Stimulated activated CD8-positive, alpha-beta memory T cell treated with anti-CD3 and anti-CD28 coated beads, Interleukin-15, amount 100 ng/mL, for 24 hours (primary cell): ENCODE results near the gene FCMR.

Experiments used
- DNase-seq: peaks from one replicate; pipeline ENCODE4 v3.0.0-alpha.2; 2020; ENCODE audit warnings: low read depth

Gene FCMR, protein sequence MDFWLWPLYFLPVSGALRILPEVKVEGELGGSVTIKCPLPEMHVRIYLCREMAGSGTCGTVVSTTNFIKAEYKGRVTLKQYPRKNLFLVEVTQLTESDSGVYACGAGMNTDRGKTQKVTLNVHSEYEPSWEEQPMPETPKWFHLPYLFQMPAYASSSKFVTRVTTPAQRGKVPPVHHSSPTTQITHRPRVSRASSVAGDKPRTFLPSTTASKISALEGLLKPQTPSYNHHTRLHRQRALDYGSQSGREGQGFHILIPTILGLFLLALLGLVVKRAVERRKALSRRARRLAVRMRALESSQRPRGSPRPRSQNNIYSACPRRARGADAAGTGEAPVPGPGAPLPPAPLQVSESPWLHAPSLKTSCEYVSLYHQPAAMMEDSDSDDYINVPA

DNA sequence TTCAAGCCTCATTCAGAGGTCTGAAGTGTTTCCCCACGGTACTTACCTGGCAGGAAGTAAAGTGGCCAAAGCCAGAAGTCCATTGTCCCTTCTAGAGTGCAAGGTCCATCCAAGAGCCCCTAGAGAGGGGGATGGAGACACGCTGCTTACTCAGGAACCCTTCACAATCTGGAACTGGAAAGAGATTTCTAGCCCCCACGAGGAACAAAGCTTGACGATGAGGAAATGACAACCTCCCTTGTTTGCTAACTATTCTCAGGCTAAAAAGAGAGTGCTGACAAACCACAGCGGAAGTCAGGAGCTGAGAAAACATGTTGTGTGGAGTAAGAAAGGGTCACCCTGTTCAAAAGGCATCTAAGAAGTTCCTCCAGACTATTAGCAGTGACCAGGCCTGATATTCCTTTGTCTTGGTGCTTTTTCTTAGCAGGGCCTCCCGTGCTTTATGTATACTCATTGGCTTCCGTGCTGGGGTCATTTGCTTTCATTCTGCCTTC is at the start of gene FCMR:
Gene FCMR, minus strand, starts transcription at position 170 of the 494 bp plus-strand sequence. Its CDS starts 87 bp downstream, at position 83.
- DNase-seq: no peak

GRCh38 chr1:206971029-206971655 is 49.4 kb upstream of the FCMR start:
- no peak for DNase-seq

- DNase-seq: no peak
These were observed 48.7 kb upstream of the FCMR start, which contains the start of gene FCAMR for GRCh38 chr1:206970446-206970845. Gene FCAMR (minus strand): TSS chr1:206970460. CDS start chr1:206970125, 335 bp downstream.

DNA sequence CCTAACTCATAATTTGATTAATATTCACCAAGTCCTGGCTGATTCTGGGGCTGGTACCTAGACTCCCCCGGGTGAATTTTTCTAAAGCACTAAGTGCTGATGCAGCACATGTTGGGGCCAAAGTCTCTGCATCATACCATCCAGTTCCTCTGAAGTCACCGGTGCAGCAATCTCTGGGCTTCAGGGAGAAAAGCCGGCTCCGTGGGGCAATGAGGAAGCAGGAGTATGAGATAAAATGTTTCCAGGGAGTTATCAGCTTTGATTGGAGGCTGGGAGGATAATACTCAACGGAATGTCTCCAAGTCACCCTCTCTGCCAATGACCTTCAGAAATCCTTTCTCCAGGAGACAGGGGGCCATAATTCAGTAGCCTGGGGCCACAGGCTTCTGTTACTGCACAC is 47.3 kb upstream of the FCMR start:
- no peak for DNase-seq

DNA sequence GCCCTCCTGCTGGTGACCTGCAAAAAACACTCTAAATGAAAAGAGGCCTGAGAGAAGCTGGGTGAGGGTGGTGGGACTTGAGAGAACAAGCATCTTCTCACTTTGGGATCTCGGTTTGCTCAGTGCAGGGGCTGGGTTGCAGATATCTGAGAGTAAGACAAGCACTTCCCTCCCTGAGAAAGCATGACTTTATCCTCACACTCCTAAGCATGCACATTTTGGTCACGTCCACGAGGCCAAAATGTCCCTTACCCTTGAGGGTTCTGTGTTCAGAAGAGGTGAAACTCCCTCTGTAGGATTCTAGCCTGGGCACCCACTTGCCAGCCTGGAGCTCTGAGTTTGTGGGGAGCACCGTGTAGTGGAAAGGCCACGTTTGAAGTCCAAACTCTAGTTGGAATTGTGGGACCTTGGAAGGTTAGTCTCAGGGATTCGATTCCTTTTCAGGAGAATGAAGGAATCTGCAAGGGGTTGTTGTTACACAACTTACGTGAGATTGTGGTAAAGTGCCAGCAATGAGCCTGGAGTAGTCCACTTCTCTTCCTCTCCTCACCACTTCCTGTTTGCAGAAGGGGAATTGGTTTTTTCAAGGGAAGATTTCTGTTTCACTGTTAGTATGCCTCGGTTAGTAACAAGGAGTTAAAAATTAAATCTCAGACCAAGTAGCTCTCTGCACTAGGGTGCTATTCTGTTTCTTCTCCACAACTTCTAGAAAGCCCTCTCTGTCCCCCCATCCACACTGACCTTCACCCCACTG is 45.5 kb upstream of the FCMR start:
- DNase-seq: no peak

GRCh38 chr1:206965781-206966180 is 44.0 kb upstream of the FCMR start:
- DNase-seq: no peak

GRCh38 chr1:206963740-206964139 is 42.0 kb upstream of the FCMR start:
- DNase-seq: no peak

- DNase-seq: no peak
These were observed 41.5 kb upstream of the FCMR start for GRCh38 chr1:206963119-206963712.

- no peak for DNase-seq
These were observed 40.5 kb upstream of the FCMR start for GRCh38 chr1:206962272-206962671.

DNA sequence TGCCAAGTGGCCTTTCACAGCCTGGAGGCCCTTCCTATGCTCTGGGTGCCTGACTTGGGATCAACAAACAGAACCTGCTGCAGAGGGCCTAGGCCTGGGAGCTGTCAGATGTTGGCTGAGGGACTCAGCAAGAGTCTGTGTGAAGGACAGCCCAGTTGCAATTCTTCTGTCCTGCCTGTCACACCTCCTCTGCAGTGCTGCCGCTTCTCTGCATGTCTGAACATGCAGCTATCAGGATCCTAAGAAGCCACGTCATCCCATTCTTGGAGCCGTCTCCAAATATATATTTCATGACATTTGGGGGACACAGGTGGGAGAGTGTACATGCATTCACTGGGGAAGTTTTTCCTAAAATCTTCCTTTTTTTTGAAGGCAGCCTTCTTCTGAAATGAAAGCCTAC is 39.9 kb upstream of the FCMR start:
- no peak for DNase-seq

DNA sequence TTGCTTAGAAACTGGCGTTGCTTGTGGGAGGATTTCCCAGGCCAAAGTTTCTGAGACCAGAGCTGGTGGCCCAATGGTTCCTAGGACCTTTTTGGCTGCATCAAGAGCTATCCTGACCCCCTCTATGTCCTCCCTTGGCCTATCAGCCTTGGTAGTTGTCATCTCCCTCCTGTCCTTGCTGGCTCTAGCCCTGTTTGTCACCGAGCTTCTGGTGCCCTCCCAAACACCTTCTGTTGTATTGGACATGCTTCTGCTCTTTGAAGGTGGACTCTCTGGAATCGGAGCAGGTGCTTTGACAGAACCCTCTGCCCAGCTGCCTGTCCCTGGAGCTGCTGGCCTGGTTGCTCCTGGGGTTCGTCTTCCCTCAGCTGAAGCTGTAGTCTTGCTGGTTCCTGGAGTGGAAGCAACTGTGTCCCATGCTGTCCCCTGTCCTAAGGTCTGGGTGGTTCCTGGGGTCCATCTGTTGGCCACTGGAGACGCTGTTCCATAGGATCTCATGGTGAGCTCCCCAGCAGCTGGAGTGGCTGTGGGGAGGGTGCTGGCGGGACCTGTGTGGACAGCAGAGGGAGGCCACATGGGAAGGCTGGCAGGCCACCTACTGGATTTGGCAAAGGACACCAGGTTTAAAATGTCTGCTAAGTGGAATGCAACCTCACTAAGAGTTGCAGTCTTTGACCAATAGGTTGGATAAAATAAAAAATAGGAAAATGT is 39.1 kb upstream of the FCMR start:
- DNase-seq: no peak

DNA sequence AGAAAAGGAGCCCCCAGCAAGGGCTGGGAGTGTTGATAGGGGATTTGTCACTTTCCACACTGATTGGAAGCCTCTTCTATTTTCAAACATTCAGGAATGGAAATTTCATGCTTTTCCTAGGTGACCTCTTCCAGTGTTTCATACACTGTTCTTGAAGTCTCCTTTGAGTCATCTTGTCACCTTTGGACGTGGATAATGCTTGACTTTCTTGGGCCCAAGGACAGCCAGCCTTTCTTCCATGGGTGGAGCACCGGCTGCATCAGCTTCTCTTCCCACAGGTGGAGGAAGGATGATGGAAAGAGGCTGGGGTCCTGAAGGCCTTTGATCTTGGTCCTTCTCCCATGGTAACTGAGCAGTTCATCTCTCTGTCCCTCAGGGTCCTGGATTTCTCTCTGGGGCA is 36.4 kb upstream of the FCMR start:
- DNase-seq: no peak

DNA sequence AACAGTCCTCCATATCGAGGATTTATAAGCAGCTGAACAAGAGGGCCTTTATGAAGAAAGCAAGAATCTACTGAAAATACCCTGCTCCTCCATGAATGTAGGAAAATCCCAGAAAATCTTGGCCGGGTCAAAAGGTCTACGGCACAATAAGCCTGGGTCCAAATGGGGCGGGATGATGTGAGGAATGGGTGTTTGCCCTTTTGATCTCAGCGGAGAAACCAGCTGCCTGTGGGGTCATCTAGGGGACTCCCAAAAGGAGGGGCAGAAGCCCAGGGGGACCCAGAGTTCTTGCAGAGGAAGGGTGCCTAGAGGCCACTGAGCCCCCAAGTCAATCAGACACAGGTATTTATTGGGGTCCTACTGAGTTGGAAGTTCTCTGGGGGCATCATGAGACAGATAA is 35.9 kb upstream of the FCMR start:
- DNase-seq: no peak

DNA sequence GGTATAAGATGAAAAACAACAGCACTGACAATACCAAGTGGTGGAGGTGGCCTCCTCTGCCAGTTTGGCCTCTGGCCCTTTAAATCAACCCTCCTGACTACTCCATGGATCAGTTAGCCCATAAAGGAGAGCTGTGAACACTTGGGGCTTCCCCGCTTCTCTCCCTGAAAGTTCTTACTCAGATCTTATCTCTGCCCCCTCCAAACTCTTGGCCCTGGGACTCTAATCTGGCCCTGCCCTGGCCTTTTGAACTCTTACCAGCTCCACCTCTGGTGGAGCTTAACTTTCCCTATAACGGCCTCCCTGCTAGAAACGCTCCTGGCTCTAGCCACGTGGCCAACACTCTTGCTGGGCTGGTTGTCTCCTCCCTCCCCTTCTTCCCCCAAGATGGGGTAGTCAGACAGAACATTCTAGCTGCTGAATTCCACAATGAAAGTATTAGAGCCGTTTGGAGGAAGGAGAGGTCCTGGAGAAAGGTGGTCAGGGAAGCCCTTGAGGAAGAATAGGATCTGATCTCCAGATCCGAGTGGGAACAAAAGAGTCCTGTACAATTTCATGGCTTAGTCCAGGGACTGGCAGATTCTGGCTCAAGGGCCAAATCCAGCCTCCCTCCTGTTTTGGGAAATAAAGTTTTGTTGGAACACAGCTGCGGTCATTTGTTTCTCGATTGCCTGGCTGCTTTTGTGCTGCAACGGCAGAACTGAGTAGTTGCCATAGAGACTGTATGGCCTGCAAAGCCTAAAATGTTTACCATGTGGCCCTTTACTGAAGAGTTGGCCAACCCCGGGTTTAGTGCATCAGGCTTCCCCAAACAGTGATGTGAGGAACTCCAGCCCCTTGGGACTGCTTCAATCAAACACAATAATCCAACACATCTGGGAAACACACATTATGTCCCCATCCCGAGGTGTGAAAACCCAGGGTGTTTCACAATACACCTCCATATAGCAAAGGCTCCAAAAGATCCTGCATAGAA is 34.0 kb upstream of the FCMR start:
- no peak for DNase-seq

DNA sequence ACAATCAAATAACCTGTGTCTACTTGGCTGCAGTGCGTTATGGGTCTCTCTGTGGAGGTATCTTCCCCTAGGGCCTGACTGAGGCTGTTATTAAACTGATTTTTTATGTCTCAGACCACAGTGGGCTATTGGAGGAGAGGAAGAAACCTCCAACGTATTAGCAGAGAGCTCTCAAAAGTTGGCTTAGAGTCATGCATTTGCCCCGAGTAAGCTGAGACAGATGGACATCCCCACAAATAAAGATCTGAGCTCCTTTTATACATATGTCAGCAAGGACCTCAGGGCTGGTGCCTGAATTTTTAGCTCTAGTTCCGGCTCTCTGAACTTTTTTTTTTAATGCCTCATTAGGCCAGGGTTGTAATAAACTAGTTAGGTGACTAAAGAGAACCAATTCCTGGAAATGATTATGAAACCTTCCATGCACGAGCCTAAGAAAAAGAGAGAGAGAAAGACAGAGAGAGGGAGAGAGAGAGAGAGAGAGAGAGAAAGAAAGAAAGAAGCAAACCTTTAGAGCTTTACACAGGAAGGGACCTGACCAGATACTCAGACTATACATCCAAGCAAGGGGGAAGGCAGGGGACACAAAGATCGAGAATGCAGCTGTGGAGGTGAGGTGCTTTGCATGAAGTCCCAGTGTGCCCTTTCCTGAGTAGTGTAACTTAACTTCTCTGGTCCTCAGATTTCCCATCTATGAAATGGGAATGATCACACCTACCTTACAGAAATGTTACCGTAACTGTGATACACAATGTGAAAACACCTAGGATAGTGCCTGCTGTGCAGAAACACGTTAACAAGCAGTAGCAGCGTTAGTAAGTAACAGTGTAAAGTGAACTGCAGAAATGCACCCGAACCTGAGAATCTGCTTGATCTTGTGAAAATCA is 33.0 kb upstream of the FCMR start:
- no peak for DNase-seq

- DNase-seq: no peak
These were observed 31.9 kb upstream of the FCMR start for GRCh38 chr1:206953626-206954025.

- no peak for DNase-seq
These were observed 31.4 kb upstream of the FCMR start for GRCh38 chr1:206953126-206953525.

GRCh38 chr1:206952171-206952570 is 30.4 kb upstream of the FCMR start:
- no peak for DNase-seq

- no peak for DNase-seq
These were observed 29.8 kb upstream of the FCMR start for GRCh38 chr1:206951318-206952100.
